ENCODE data around the gene PCSK6. TPM values are rescaled to one million over a fixed set of nuclear protein-coding genes. Genes with fewer than 3 reads are reported as not detected.

Gene PCSK6
- total RNA-seq = 0.78 and 1.1 TPM in 2 replicates

DNA sequence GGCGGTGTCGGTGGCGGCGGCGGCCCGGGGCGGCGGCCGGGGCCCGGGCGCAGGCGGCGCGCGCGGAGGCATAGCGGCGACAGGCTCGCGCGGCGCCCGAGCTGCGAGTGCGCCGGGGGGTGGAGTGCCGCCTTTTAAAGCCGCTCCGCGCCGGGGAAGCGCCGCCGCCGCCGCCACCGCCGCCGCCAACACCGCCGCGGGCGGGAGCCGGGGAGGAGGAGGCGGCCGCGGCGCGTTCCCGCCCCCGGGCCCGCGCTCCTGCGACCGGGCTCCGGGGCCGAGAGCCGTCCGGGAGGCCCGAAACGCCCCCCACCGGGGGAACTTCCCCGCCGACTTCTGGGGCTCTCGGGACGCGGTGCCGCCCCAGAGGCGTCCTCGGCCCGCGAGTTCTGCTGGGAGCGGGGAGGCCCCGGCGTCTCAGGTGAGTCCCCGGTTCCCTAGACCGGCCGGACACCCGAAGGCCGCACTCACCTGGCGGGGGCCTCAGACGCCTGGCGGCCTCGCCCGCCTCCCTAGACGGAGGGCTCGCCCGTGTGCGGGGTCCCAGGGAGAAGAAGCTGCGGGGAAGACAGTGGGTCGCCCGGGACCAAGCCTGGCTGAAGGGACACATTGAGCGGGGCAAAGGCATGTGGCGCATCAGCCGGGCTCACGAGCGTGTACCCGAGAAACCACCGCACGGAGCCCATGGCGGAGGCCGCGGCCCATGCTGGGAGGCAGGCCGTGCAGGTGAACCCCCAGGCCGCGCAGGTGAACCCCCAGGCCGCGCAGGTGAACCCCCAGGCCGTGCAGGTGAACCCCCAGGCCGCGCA, at the start of gene PCSK6:
PCSK6 (minus strand) TSS at position 109 of the 809 bp plus-strand sequence; CDS start at position 72, 37 bp downstream.
- ChIA-PET POLR2A (no interaction called here), CTCF (no interaction called here)
- intact Hi-C loops (cut with micrococcal nuclease) = no loop called here
- ATAC-seq (ENCODE audit: low read depth) = no peak
- H3K9me3 Mint-ChIP-seq = no peaks in the 10 kb centered on the region
- no peaks in the 10 kb centered on the region for H3K4me1 Mint-ChIP-seq
- H3K36me3 Mint-ChIP-seq (ENCODE audit: low read depth) = no peaks in the 10 kb centered on the region
- TF ChIP-seq, protein P1, sequence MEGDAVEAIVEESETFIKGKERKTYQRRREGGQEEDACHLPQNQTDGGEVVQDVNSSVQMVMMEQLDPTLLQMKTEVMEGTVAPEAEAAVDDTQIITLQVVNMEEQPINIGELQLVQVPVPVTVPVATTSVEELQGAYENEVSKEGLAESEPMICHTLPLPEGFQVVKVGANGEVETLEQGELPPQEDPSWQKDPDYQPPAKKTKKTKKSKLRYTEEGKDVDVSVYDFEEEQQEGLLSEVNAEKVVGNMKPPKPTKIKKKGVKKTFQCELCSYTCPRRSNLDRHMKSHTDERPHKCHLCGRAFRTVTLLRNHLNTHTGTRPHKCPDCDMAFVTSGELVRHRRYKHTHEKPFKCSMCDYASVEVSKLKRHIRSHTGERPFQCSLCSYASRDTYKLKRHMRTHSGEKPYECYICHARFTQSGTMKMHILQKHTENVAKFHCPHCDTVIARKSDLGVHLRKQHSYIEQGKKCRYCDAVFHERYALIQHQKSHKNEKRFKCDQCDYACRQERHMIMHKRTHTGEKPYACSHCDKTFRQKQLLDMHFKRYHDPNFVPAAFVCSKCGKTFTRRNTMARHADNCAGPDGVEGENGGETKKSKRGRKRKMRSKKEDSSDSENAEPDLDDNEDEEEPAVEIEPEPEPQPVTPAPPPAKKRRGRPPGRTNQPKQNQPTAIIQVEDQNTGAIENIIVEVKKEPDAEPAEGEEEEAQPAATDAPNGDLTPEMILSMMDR (IDR thresholded peaks at IDR 0.05) = no peak
- no peak for DNase-seq
- peak within 1 kb of the TSS; percentile 28 for H3K4me3 Mint-ChIP-seq
- H3K27me3 Mint-ChIP-seq = peaks cover 53% of the 10 kb centered on the region
- no peak within 1 kb of the TSS for H3K27ac Mint-ChIP-seq

DNA sequence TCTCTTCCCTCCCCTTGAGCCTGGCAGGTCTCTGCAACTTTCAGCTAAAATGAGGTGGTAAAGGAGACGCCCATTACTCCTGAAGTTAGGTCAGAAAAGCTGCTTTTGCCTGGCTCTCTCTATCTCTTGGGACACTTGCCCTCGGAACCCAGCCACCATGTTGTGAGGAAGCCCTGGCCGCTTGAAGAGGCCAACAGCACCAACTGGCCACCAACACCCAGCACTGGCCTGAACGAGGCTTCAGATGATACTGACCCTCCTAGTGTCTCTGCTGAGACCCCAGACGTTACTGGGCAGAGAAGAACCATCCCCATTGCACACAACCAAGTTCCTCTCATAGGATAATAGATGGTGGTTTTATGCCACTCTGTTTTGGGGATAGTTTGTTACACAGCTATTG, 49.5 kb upstream of the PCSK6 start:
- intact Hi-C loops (cut with micrococcal nuclease) = no loop called here
- no peaks in the 10 kb centered on the region for H3K4me1 Mint-ChIP-seq
- H3K27me3 Mint-ChIP-seq = peaks cover 2% of the 10 kb centered on the region
- ChIA-PET POLR2A (no interaction called here), CTCF (no interaction called here)
- TF ChIP-seq, protein P1 (IDR thresholded peaks at IDR 0.05) = no peak
- ATAC-seq (ENCODE audit: low read depth) = no peak
- no peak overlapping the region for H3K27ac Mint-ChIP-seq
- no peak for DNase-seq
- no peak overlapping the region for H3K4me3 Mint-ChIP-seq
- H3K9me3 Mint-ChIP-seq = no peaks in the 10 kb centered on the region
- H3K36me3 Mint-ChIP-seq (ENCODE audit: low read depth) = no peaks in the 10 kb centered on the region

DNA sequence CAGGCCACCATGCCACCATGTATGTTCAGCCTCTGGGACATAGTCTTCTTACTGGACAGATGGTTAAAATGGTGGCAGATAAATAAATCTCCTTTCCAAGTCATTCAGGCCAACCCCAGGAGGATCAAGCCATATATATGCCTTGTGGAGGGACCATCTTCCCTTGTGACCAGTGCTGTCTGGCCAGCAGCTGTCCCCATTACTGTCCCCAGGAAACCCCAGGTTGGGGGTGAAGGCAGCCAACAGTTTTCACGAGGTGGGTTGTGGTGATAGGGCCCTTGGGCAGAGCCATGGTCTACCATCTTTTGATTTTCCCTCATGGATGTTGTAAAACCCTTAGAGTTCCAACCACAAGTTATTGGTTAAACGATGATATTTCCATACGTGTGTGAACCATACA, 48.7 kb upstream of the PCSK6 start:
- Mint-ChIP-seq H3K4me1 (no peaks in the 10 kb centered on the region), H3K27ac (no peak overlapping the region), H3K4me3 (no peak overlapping the region), H3K36me3 (ENCODE audit: low read depth) (no peaks in the 10 kb centered on the region), H3K9me3 (no peaks in the 10 kb centered on the region), H3K27me3 (peaks cover 3% of the 10 kb centered on the region)
- ATAC-seq (ENCODE audit: low read depth) (no peak), DNase-seq (no peak)
- intact Hi-C loops (cut with micrococcal nuclease) = no loop called here
- TF ChIP-seq, protein P1 (IDR thresholded peaks at IDR 0.05) = no peak
- CTCF ChIA-PET = no interaction called here
- POLR2A ChIA-PET = no interaction called here

DNA sequence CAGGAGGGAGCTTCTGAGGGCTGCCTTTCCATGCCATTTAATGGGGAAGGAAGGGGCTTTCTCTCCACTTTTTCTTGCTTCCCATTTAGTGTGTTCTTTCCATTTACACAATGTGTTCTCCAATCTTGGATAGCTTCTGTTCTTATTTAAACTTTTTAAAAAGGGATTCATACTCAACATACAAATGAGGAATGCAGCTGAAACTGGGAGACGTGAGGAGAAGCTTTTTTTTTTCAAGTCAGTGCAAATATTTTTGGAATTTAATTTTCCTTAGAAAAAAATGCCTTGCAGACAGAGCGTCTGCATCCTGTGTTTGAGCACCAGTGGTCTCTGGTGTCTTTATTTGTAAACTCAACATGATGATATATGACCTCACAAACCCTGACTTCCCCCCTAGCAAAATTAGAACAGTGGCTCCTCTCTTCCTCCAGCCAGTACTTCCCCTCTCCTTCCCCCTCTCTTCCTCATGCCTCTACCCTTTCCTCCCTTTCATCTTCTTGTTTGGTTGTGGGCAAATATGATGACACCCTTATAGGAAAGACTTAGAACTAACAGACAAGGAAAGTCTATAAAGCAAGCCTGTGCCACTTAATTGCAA, 48.1 kb upstream of the PCSK6 start:
- ChIA-PET POLR2A (no interaction called here), CTCF (no interaction called here)
- no peak overlapping the region for H3K4me3 Mint-ChIP-seq
- H3K36me3 Mint-ChIP-seq (ENCODE audit: low read depth) = no peaks in the 10 kb centered on the region
- DNase-seq = no peak
- H3K9me3 Mint-ChIP-seq = no peaks in the 10 kb centered on the region
- peaks cover 3% of the 10 kb centered on the region for H3K27me3 Mint-ChIP-seq
- intact Hi-C loops (cut with micrococcal nuclease) = no loop called here
- H3K27ac Mint-ChIP-seq = no peak overlapping the region
- ATAC-seq (ENCODE audit: low read depth) = no peak
- TF ChIP-seq, protein P1 (IDR thresholded peaks at IDR 0.05) = no peak
- no peaks in the 10 kb centered on the region for H3K4me1 Mint-ChIP-seq

DNA sequence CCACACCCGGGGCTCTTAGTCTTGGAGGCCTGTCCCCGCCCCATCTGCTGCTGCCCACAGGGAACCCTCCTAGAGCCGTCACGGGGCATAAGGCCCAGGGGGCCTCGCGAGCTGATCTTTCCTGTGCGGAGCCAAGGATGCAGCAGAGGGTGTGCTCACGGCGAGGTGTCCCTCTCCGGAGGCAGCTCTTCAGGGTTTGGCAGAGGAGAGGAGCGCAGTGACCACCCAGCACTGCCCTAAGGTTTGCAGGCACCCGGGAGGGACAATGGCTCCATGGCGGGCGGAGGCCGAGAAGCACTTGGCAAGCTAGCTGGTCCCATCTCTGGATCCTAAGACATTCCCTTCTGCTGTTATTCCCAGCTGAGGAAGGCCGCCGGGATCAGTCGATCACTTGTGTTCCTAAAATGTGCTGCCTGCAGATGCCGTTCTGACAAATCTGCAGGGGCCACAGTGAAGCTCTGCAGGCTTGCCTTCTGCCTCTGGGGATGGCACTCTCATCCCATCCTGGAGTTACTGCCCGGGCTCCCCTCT, 47.4 kb upstream of the PCSK6 start:
- Mint-ChIP-seq H3K4me3 (no peak overlapping the region), H3K27ac (no peak overlapping the region), H3K9me3 (no peaks in the 10 kb centered on the region), H3K27me3 (peaks cover 7% of the 10 kb centered on the region), H3K4me1 (no peaks in the 10 kb centered on the region), H3K36me3 (ENCODE audit: low read depth) (no peaks in the 10 kb centered on the region)
- ChIA-PET POLR2A (no interaction called here), CTCF (no interaction called here)
- no peak for DNase-seq
- ATAC-seq (ENCODE audit: low read depth) = no peak
- TF ChIP-seq, protein P1 (IDR thresholded peaks at IDR 0.05) = no peak
- intact Hi-C loops (cut with micrococcal nuclease) = no loop called here

All from activated B cell treated with CpG ODN at 0.5 μM for 24 hours (primary cell).